ENCODE results near the gene MCTP1.

- TF ChIP-seq CTCF (conservative IDR thresholded peaks at IDR 0.05; ENCODE audit: low read length) (no peak), EZH2phosphoT487 (IDR thresholded peaks at IDR 0.05; ENCODE audit: borderline replicate concordance, low read depth, low read length) (no peak)
These were observed 67.0 kb downstream of the MCTP1 start for GRCh38 chr5:95217881-95218280.
